Endothelial cell of umbilical vein (primary cell): ENCODE data around the gene ROPN1. TPM values are rescaled to one million over a fixed set of nuclear protein-coding genes. Genes with fewer than 3 reads are reported as not detected.
A peak's percentile ranks its signal among the peaks of the same experiment; 100 is the strongest.
"Not testable (repeated sequence)": the region's sequence is repeated elsewhere in the genome, so short reads cannot be mapped to it uniquely, and the experiment has no call there.

Experiments used
- BruUV-seq: library from RNA; stranded (reverse); fragments of 400-500 nt; replicated peaks from 2 replicates; lab custom pipeline; 2021; lab: Mats Ljungman, UMichigan
- CTCF ChIA-PET: fragments of 300-600, 350-600 bp; sonication (Branson Sonifier 250); formaldehyde crosslinking; loops from one replicate; lab custom pipeline; 2021; ENCODE audit warnings: antibody characterized with exemption, inconsistent platforms; lab: Charles Lee
- POLR2A ChIA-PET: fragments of 300-600, 350-600 bp; sonication (Branson Sonifier 250); formaldehyde crosslinking; loops from one replicate; lab custom pipeline; 2021; ENCODE audit warnings: antibody characterized with exemption, inconsistent platforms; lab: Charles Lee
- DNase-seq: peaks from one replicate; pipeline ENCODE4 v3.0.0-alpha.2; 2011; ENCODE audit warnings: low read depth, low spot score
- FAIRE-seq: peaks from 2 replicates; lab custom pipeline; 2011; peaks lifted over from hg19 to GRCh38; lab: Jason Lieb, UNC
- H2AFZ ChIP-seq: 2 replicates; pipeline ENCODE4 v1.6.0; 2012; ENCODE audit warnings: low read depth, low read length, control low read depth, inconsistent platforms
- H3K27ac ChIP-seq: 2 replicates; pipeline ENCODE4 v1.5.1; 2011; ENCODE audit warnings: low read depth, mild to moderate bottlenecking, control low read depth, low read length, moderate library complexity; ENCODE audit not compliant: insufficient read depth
- H3K27me3 ChIP-seq, 2 experiments: 2 replicates each; pipeline versions ENCODE4 v1.6.0 to v1.6.1; 2011; ENCODE audit warnings: low read length in 2 of 2, mixed read lengths in 1 of 2; ENCODE audit not compliant: control insufficient read depth in 2 of 2, insufficient read depth in 2 of 2
- H3K36me3 ChIP-seq, 2 experiments: 2 replicates in 1 of 2; 3 replicates in 1 of 2; pipeline ENCODE4 v1.5.1; 2011; ENCODE audit warnings: low read length in 2 of 2, mild to moderate bottlenecking in 1 of 2, moderate library complexity in 1 of 2; ENCODE audit not compliant: control insufficient read depth in 2 of 2, insufficient read depth in 2 of 2; ENCODE audit errors: extremely low read depth in 1 of 2
- H3K4me1 ChIP-seq: 3 replicates; pipeline ENCODE4 v1.5.1; 2011; ENCODE audit warnings: mild to moderate bottlenecking, low read length; ENCODE audit not compliant: control insufficient read depth, insufficient read depth; ENCODE audit errors: extremely low read depth
- H3K4me2 ChIP-seq: 2 replicates; pipeline ENCODE4 v1.6.1; 2011; ENCODE audit warnings: low read length, control low read depth, mixed read lengths; ENCODE audit not compliant: insufficient read depth
- H3K4me3 ChIP-seq, 3 experiments: fragments of 200-600 bp in 1 of 3; sonication (generic), shearing (Covaris generic) in 1 of 3; replicated peaks in 1 of 3; 2 replicates each; pipeline ENCODE4 v1.5.1; 2011 to 2016; ENCODE audit warnings: control low read depth in 3 of 3, low read length in 3 of 3, mild to moderate bottlenecking in 2 of 3, inconsistent platforms in 1 of 3, low read depth in 1 of 3, moderate library complexity in 1 of 3; ENCODE audit not compliant: insufficient read depth in 1 of 3
- H3K79me2 ChIP-seq: 2 replicates; pipeline ENCODE4 v1.6.0; 2012; ENCODE audit warnings: low read length, inconsistent platforms; ENCODE audit not compliant: control insufficient read depth, insufficient read depth
- H3K9ac ChIP-seq: replicated peaks from 2 replicates; pipeline ENCODE3; 2011; ENCODE audit warnings: low read length, control low read depth; ENCODE audit not compliant: insufficient read depth; ENCODE audit errors: extremely low read depth
- H3K9me1 ChIP-seq: replicated peaks from 3 replicates; pipeline ENCODE4 v1.6.0; 2011; ENCODE audit warnings: mild to moderate bottlenecking, low read length; ENCODE audit not compliant: control insufficient read depth, insufficient read depth; ENCODE audit errors: extremely low read depth
- H3K9me3 ChIP-seq: replicated peaks from 2 replicates; pipeline ENCODE4 v1.5.1; 2012; ENCODE audit warnings: low read length, inconsistent platforms; ENCODE audit not compliant: control insufficient read depth, insufficient read depth
- H4K20me1 ChIP-seq: replicated peaks from 2 replicates; pipeline ENCODE3; 2011; ENCODE audit warnings: mild to moderate bottlenecking, low read length; ENCODE audit not compliant: control insufficient read depth, insufficient read depth; ENCODE audit errors: extremely low read depth
- dilution Hi-C: fragments of 300-500 bp; cut with MboI; formaldehyde crosslinking; loops from one replicate; pipeline ENCODE4 v1.15.0; 2019; ENCODE audit warnings: low sequenced_read_pairs; ENCODE audit not compliant: extremely low pct_ligation_motif_present
- intact Hi-C: fragments of 100-400 bp; cut with micrococcal nuclease; formaldehyde crosslinking; loops from one replicate; pipeline ENCODE4 v1.10.0; 2022
- polyA plus RNA-seq, 4 experiments: library from polyadenylated mRNA; depleted of rRNA in 3 of 4; stranded (reverse) in 3 of 4; unstranded in 1 of 4; fragments of >200 nt; gene quantifications; 2 replicates each; pipeline versions ENCODE4 v1.2.1 to v1.2.3, GENCODE V29; 2011 to 2012; ENCODE audit warnings: missing spikeins in 1 of 4
- total RNA-seq: library from RNA; stranded (reverse); gene quantifications from 2 replicates; pipeline ENCODE4 v1.2.3, GENCODE V29; 2021

ROPN1 gene
- total and polyA plus RNA-seq, 2 donors (not counting 3 experiments of a cell fraction or from before 2014, with no cell fraction given) = not detected

DNA sequence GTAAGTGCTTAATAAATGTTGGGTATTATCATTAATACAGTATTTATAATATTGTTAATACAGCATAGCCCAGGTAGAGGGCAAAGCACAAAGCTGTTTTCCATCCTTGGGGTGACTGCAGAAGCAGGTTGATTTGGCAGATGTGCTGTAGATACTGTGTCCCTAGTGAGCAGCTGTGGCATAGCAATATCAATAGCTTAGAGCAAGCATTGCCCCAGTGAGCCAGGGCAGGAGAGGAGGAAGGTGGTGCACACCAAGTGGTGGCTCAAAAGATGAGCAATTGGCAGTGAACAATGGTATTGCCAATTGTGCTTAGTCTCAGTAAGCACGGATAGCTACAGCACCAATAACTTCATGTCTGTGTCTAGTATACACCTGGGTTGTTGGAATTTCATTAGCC lies 25.1 kb downstream of the ROPN1 start:
- H3K79me2 ChIP-seq, H3K4me2 ChIP-seq, FAIRE-seq, BruUV-seq, H3K4me1 ChIP-seq, CTCF ChIA-PET, H3K4me3 ChIP-seq, H4K20me1 ChIP-seq, H3K9me1 ChIP-seq, dilution Hi-C loops, H3K9ac ChIP-seq, H3K36me3 ChIP-seq, DNase-seq, H3K27ac ChIP-seq, H2AFZ ChIP-seq, POLR2A ChIA-PET, H3K9me3 ChIP-seq: not testable (repeated sequence)
- intact Hi-C loops = loop anchor here (10.0 kb wide), 1 partner anchor 322 kb away; no protein-coding TSS in a partner anchor
- peaks cover 26 to 33% of the 10 kb centered on the region in 2 experiments for H3K27me3 ChIP-seq

DNA sequence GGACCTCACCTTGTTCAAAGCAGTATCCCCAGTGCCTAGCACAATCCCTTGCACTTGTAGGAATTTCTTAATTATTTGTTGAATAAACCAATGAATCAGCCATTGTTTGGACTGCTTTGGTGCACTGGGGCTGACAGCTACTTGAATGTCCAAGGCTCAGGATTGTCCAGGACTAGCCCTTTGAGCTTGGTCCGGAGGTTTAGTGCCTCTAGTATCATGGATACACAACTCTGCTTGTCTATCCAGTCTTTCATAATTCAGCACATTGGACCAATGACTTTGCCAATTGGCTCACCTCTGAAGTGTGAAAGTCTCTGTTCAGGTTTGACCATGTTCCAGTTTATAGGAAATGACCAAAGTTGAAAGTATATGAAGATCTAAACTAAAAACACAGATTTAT lies 27.1 kb downstream of the ROPN1 start:
- H3K4me2 ChIP-seq, BruUV-seq, H3K79me2 ChIP-seq, H3K36me3 ChIP-seq, DNase-seq, H3K9me3 ChIP-seq, POLR2A ChIA-PET, H3K4me3 ChIP-seq, H3K27ac ChIP-seq, CTCF ChIA-PET, dilution Hi-C loops, H4K20me1 ChIP-seq, H2AFZ ChIP-seq, H3K9ac ChIP-seq, H3K9me1 ChIP-seq: not testable (repeated sequence)
- intact Hi-C loops = loop anchor here (5.0 to 10.0 kb wide), 2 partner anchors 82 to 320 kb away; partner anchors contain the start of gene MYLK
- Histone ChIP-seq H3K4me1 (peaks cover 11% of the 10 kb centered on the region), H3K27me3 (peaks cover 13 to 18% of the 10 kb centered on the region in 2 experiments)
- FAIRE-seq = peak; percentile 43
